ENCODE results near the gene CAMKK1.

The CAMKK1 gene

DNA sequence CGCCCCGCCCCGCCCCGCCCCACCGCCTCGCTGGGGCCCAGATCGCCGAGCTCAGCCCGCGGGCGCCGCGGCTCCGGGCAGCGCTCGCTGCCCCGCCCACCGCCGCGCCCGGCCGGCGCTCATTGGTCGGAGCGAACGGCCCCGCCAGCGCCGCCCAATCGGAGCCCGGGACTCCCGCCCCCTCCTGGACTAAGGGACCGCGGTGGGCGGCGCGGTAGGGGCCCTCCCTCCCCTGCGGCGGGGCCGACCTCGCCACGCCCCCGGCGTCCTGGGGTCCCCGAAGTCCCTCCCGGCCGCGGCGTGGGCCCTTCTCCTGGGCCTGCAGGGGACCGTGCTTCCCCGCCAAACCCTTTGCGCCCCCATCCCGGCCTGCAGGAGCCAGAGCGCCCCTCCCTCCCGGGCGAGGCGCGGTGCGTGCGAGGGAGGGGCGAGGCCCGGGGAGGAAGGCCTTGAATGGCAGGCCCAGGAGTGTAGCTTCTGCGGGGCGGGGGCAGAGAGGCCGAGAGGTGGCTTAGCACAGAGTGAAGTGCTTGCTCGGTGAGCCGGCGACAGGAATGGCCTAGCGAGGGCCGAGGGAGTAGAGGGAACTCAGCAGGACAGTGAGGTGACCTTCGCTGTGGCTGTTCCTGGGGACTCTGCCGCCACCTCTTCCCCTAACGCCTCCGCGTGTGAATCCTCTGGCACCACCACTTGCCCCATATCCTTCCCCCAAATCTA lies at the start of gene CAMKK1:
CAMKK1 (minus strand) TSS at position 51 of the 717 bp plus-strand sequence. CDS start 7,366 bp downstream, outside the sequence.
- H3K27ac ChIP-seq = no peak within 1 kb of the TSS
- H3K36me3 ChIP-seq (ENCODE audit: insufficient read depth, low read length) = no peaks in the 10 kb centered on the region
- DNase-seq (ENCODE audit: low read depth, low spot score) = no peak
- H3K9me3 ChIP-seq (ENCODE audit: low read depth, low read length) = no peaks in the 10 kb centered on the region
- H3K4me3 ChIP-seq = peak within 1 kb of the TSS; percentile 92
- peak within 1 kb of the TSS; percentile 32 for H3K9ac ChIP-seq (ENCODE audit: insufficient read length)
- TF ChIP-seq POLR2AphosphoS5 (IDR thresholded peaks at IDR 0.05; ENCODE audit: borderline replicate concordance, low read depth, low read length) = peak; percentile 27; the same call in 1 of the 2 replicates
- no peak for TF ChIP-seq FOXP2 (optimal IDR thresholded peaks at IDR 0.05; ENCODE audit: control extremely low read depth, extremely low read length, insufficient read depth)
- TF ChIP-seq EZH2 (IDR thresholded peaks at IDR 0.05) = no peak

DNA sequence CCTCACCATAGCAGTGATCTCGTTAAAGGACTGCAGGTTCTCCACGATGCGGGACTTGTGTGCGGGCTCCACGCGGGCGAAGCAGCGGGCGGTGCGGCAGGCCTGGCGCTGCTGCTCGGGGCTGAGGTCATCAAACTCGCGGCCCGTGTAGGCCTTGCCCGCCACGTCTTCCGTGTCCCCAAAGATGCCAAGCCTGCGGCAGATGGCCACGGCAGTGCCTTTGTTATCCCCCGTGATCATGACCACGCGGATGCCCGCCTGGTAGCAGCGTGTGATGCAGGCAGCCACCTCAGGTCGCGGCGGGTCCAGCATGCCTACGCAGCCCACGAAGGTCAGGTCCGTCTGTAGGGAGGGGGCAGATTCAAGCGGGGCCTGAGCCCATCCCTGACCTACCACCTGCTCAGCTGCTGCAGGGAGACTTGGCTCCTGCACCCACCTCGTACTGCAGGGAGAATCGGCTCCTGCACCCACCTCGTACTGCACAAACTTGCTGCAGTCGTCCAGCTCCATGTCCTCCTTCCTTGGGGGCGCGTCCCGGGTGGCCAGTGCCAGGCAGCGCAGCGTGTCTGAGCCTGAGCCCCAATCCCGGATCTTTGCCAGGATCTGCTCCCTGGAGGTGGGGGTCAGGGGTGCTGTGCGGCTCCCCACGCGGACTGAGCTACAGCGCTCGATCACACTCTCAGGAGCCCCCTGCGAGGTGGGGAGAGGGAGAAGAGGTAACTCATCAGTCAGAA lies 48.3 kb upstream of the CAMKK1 start:
- H3K36me3 ChIP-seq (ENCODE audit: insufficient read depth, low read length) = no peaks in the 10 kb centered on the region
- H3K27ac ChIP-seq = no peak overlapping the region
- H3K4me3 ChIP-seq = no peak overlapping the region
- no peak for TF ChIP-seq FOXP2 (optimal IDR thresholded peaks at IDR 0.05; ENCODE audit: control extremely low read depth, extremely low read length, insufficient read depth)
- no peak for TF ChIP-seq EZH2 (IDR thresholded peaks at IDR 0.05)
- no peak for TF ChIP-seq POLR2AphosphoS5 (IDR thresholded peaks at IDR 0.05; ENCODE audit: borderline replicate concordance, low read depth, low read length)
- no peaks in the 10 kb centered on the region for H3K9me3 ChIP-seq (ENCODE audit: low read depth, low read length)
- no peak overlapping the region for H3K9ac ChIP-seq (ENCODE audit: insufficient read length)
- no peak for DNase-seq (ENCODE audit: low read depth, low spot score)

DNA sequence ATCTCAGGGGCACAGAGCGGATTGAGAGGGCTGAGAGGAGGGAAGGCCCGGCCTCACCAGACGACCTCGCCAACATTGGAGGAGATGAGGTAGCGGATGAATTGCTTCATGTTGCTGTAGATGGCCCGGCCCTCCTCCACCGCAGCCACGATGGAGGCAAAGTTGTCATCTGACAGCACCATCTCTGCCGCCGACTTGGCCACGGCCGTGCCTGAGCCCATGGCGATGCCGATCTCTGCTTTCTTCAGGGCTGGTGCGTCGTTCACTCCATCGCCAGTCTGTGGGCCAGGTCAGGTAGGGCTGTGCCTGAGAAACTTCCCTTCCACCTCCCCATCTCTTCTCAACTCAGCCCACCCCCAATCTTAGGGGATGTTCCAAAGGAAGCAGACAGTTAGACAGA lies 44.5 kb upstream of the CAMKK1 start:
- TF ChIP-seq POLR2AphosphoS5 (IDR thresholded peaks at IDR 0.05; ENCODE audit: borderline replicate concordance, low read depth, low read length) = no peak
- TF ChIP-seq FOXP2 (optimal IDR thresholded peaks at IDR 0.05; ENCODE audit: control extremely low read depth, extremely low read length, insufficient read depth) = no peak
- TF ChIP-seq EZH2 (IDR thresholded peaks at IDR 0.05) = no peak
- DNase-seq (ENCODE audit: low read depth, low spot score) = no peak
- Histone ChIP-seq H3K27ac (no peak overlapping the region), H3K4me3 (no peak overlapping the region), H3K9me3 (ENCODE audit: low read depth, low read length) (no peaks in the 10 kb centered on the region), H3K9ac (ENCODE audit: insufficient read length) (no peak overlapping the region), H3K36me3 (ENCODE audit: insufficient read depth, low read length) (no peaks in the 10 kb centered on the region)

DNA sequence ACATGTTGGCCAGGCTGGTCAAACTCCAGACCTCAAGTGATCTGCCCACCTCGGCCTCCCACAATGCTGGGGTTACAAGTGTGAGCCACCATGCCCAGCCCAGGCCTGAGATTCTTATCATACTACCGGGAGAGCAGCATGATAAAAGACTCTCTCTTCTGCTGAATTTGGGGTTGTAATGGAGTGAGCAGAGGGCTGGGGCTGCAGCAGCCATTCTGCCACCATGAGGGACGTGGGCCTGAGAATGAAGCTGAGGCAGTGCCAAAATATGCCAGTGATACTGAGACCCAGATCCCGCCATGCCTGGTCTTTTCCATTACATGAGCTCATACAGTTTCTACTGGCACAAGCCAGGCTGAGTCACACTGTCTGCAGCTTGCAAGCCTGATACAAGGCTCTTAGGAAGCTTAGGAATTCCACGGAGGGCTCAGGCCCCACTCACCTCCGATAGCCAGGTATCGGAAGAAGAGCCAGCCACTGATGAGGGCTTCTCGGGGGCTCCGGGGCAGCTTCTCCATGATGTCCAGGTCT lies 43.0 kb upstream of the CAMKK1 start:
- Histone ChIP-seq H3K36me3 (ENCODE audit: insufficient read depth, low read length) (no peaks in the 10 kb centered on the region), H3K9ac (ENCODE audit: insufficient read length) (no peak overlapping the region), H3K27ac (no peak overlapping the region), H3K9me3 (ENCODE audit: low read depth, low read length) (no peaks in the 10 kb centered on the region), H3K4me3 (no peak overlapping the region)
- TF ChIP-seq POLR2AphosphoS5 (IDR thresholded peaks at IDR 0.05; ENCODE audit: borderline replicate concordance, low read depth, low read length) (no peak), EZH2 (IDR thresholded peaks at IDR 0.05) (no peak), FOXP2 (optimal IDR thresholded peaks at IDR 0.05; ENCODE audit: control extremely low read depth, extremely low read length, insufficient read depth) (no peak)
- DNase-seq (ENCODE audit: low read depth, low spot score) = no peak

DNA sequence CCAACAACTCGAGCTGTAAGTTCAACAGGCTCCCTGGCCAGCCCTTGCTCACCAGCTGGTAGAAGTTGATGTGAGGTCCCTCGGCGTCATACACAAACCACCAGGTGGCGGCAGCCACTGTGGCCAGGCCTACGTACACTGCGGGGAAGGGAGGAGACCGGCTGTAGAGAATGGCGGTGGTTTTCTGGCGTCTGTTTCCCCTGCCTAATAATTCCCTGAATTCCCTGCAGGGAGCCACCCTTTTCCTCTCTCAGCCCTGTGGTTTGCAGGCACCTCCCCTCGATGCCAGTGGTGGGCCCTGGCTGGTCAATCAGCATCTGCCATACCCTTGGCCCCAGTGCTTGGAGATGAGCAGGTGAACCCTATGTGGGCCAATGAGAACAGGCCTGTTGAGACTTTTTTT lies 42.3 kb upstream of the CAMKK1 start:
- no peaks in the 10 kb centered on the region for H3K36me3 ChIP-seq (ENCODE audit: insufficient read depth, low read length)
- no peak overlapping the region for H3K4me3 ChIP-seq
- DNase-seq (ENCODE audit: low read depth, low spot score) = no peak
- no peak overlapping the region for H3K27ac ChIP-seq
- TF ChIP-seq POLR2AphosphoS5 (IDR thresholded peaks at IDR 0.05; ENCODE audit: borderline replicate concordance, low read depth, low read length) = no peak
- no peak for TF ChIP-seq FOXP2 (optimal IDR thresholded peaks at IDR 0.05; ENCODE audit: control extremely low read depth, extremely low read length, insufficient read depth)
- TF ChIP-seq EZH2 (IDR thresholded peaks at IDR 0.05) = no peak
- H3K9me3 ChIP-seq (ENCODE audit: low read depth, low read length) = no peaks in the 10 kb centered on the region
- H3K9ac ChIP-seq (ENCODE audit: insufficient read length) = no peak overlapping the region

DNA sequence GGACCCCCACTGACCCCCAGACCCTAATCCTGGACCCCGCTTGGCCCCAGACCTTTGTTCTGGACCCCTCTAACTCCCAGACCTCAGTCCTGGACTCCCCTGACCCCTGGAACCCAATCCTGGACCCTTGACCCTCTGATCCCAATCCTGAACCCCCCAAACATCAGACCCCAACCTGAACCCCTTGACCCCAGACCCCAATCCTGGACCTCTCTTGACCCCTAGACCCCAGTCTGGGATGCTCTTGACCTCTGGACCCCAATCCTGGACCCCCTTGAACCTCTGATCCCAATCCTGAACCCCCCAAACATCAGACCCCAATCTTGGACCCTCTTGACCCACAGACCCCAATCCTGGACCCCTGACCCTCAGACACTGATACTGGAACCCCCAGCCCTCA lies 36.9 kb upstream of the CAMKK1 start:
- no peak overlapping the region for H3K9ac ChIP-seq (ENCODE audit: insufficient read length)
- no peak overlapping the region for H3K4me3 ChIP-seq
- no peaks in the 10 kb centered on the region for H3K9me3 ChIP-seq (ENCODE audit: low read depth, low read length)
- TF ChIP-seq EZH2 (IDR thresholded peaks at IDR 0.05) (no peak), FOXP2 (optimal IDR thresholded peaks at IDR 0.05; ENCODE audit: control extremely low read depth, extremely low read length, insufficient read depth) (no peak), POLR2AphosphoS5 (IDR thresholded peaks at IDR 0.05; ENCODE audit: borderline replicate concordance, low read depth, low read length) (no peak)
- H3K36me3 ChIP-seq (ENCODE audit: insufficient read depth, low read length) = no peaks in the 10 kb centered on the region
- no peak for DNase-seq (ENCODE audit: low read depth, low spot score)
- no peak overlapping the region for H3K27ac ChIP-seq

DNA sequence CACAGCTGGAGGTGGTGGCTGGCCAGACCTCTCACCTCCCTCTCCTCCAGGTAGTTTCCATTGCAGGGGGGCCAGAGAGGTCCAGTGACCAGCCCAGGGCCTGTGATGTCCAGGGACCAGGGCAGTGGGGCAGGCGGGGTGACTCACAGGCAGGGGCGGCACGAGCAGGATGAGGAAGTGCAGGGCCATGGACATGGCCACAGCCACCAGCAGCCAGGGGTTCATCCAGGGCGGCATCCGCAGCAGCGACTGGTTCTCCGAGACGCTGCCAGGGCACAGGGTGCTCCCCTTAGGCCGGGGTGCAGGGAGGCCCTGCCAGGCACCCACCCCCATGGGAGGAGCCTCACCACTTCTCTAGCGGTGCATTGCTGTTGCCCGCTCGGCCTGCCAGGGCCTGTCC lies 36.3 kb upstream of the CAMKK1 start:
- no peaks in the 10 kb centered on the region for H3K9me3 ChIP-seq (ENCODE audit: low read depth, low read length)
- no peak for DNase-seq (ENCODE audit: low read depth, low spot score)
- no peak overlapping the region for H3K4me3 ChIP-seq
- no peak overlapping the region for H3K9ac ChIP-seq (ENCODE audit: insufficient read length)
- TF ChIP-seq FOXP2 (optimal IDR thresholded peaks at IDR 0.05; ENCODE audit: control extremely low read depth, extremely low read length, insufficient read depth) (no peak), POLR2AphosphoS5 (IDR thresholded peaks at IDR 0.05; ENCODE audit: borderline replicate concordance, low read depth, low read length) (no peak), EZH2 (IDR thresholded peaks at IDR 0.05) (no peak)
- H3K27ac ChIP-seq = no peak overlapping the region
- H3K36me3 ChIP-seq (ENCODE audit: insufficient read depth, low read length) = no peaks in the 10 kb centered on the region

DNA sequence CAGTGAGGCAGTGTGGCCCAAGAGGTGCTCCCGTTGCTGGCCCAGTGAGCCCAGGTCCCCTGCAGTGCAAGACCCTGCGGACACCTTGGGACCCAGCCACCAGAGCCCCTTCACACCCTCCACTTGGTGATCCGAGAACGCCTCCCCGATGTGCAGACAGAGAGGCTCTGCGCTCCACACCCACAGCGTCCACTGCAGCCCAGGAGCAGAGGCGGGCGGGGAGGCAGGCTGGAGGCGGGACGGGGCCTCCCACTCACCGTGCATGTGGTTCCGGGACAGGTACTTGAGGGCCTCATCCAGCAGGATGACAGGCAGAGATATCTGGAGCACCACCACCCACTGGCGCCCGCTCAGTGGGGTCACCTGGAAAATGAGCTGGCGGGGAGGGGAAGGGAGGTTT lies 35.6 kb upstream of the CAMKK1 start:
- DNase-seq (ENCODE audit: low read depth, low spot score) = no peak
- H3K9me3 ChIP-seq (ENCODE audit: low read depth, low read length) = no peaks in the 10 kb centered on the region
- no peak overlapping the region for H3K4me3 ChIP-seq
- H3K27ac ChIP-seq = no peak overlapping the region
- TF ChIP-seq FOXP2 (optimal IDR thresholded peaks at IDR 0.05; ENCODE audit: control extremely low read depth, extremely low read length, insufficient read depth) = no peak
- no peak for TF ChIP-seq POLR2AphosphoS5 (IDR thresholded peaks at IDR 0.05; ENCODE audit: borderline replicate concordance, low read depth, low read length)
- no peak for TF ChIP-seq EZH2 (IDR thresholded peaks at IDR 0.05)
- H3K9ac ChIP-seq (ENCODE audit: insufficient read length) = no peak overlapping the region
- H3K36me3 ChIP-seq (ENCODE audit: insufficient read depth, low read length) = no peaks in the 10 kb centered on the region

All from SK-N-MC (cell line).